HUES6 (cell line): ENCODE results near the gene PRKCB.

Source experiments
- H3K27ac ChIP-seq: 2 replicates; pipeline ENCODE4 v1.7.0; 2013; ENCODE audit warnings: low read depth, mild to moderate bottlenecking, low read length, inconsistent platforms
- H3K27me3 ChIP-seq: 2 replicates; pipeline ENCODE4 v1.6.1; 2013; ENCODE audit warnings: low read length; ENCODE audit not compliant: control insufficient read depth, insufficient read depth
- H3K36me3 ChIP-seq: 2 replicates; pipeline ENCODE4 v1.6.1; 2013; ENCODE audit warnings: low read length; ENCODE audit not compliant: control insufficient read depth, insufficient read depth
- H3K4me1 ChIP-seq: 2 replicates; pipeline ENCODE4 v1.6.1; 2013; ENCODE audit warnings: low read length; ENCODE audit not compliant: control insufficient read depth, insufficient read depth
- H3K4me3 ChIP-seq: 2 replicates; pipeline ENCODE4 v1.5.1; 2013; ENCODE audit warnings: low read depth, low read length
- H3K9ac ChIP-seq: one replicate; pipeline ENCODE4 v1.6.1; 2013; ENCODE audit warnings: mild to moderate bottlenecking, low read length
- H3K9me3 ChIP-seq: 2 replicates; pipeline ENCODE4 v1.6.1; 2013; ENCODE audit warnings: low read depth, low read length; ENCODE audit not compliant: control insufficient read depth, insufficient read depth

The PRKCB gene

DNA sequence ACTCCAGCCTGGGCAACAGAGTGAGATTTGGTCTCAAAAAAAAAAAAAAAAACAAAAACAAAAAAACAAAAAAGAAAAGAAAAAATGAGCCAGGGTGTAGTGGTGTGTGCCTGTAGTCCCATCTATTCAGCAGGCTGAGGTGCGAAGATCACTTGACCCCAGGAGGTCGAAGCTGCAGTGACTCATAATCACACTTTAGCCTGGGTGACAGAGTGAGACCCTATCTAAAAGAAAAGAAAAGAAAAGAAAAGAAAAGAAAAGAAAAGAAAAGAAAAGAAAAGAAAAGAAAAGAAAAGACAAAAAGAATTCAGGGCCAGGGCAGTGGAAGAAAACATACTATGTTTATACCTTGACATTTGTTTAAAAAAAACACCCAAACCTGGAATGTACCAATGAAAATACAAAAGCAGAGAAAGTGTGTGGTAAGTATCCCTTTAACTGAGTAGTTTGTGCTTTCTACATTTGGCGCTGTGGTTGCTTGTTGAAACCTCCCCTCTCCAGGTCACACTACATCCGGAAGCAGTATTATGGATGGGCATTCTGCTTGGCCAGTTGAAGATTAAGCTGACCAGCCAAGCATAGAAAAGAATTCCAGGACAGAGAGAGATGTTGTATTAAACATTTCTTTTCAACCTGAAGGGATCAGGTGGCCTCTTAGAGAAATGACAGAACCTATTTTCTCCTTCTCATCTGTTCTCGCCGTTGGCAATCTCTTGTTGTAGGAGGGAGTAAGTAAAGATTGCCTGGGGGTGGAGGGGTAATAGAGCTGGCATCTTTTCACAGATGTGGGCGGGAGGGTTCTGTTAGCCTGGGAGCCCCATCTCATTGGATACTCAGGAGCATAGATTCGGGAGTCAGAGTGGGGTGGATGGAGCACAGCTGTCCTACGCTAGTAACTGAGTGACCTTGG lies 12.1 kb upstream of the PRKCB start:
- Histone ChIP-seq H3K27ac (no peak overlapping the region), H3K9ac (no peak overlapping the region), H3K4me3 (no peak overlapping the region), H3K27me3 (peaks cover 27% of the 10 kb centered on the region), H3K36me3 (no peaks in the 10 kb centered on the region), H3K4me1 (no peaks in the 10 kb centered on the region), H3K9me3 (no peaks in the 10 kb centered on the region)

DNA sequence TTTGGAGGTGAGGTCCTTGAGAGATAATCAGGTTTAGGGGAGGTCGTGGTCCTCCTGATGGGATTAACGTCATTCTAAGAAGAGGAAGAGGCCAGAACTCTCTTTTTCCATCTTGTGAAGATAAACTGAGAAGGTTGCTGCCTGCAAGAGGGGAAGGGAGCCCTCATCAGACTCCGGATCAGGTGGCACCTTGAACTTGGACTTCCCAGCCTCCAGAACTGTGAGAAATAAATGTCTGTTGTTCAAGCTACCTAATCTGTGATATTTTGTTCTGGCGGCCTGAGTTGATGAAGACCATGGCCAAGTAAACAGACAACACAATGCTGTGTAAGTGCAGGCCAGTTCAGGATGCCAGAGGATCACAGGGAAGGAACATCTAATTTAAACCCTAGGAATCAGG lies 10.9 kb upstream of the PRKCB start:
- Histone ChIP-seq H3K4me1 (no peaks in the 10 kb centered on the region), H3K9ac (no peak overlapping the region), H3K36me3 (no peaks in the 10 kb centered on the region), H3K4me3 (no peak overlapping the region), H3K9me3 (peaks cover 4% of the 10 kb centered on the region; the same call in 1 of the 2 replicates), H3K27ac (no peak overlapping the region), H3K27me3 (peaks cover 23% of the 10 kb centered on the region)

GRCh38 chr16:23826528-23827045 lies 9.2 kb upstream of the PRKCB start:
- H3K4me3 ChIP-seq: no peak overlapping the region
- H3K27me3 ChIP-seq: peaks cover 32% of the 10 kb centered on the region
- peaks cover 9% of the 10 kb centered on the region for H3K9me3 ChIP-seq
- H3K27ac ChIP-seq: no peak overlapping the region
- H3K9ac ChIP-seq: no peak overlapping the region
- H3K4me1 ChIP-seq: no peaks in the 10 kb centered on the region
- H3K36me3 ChIP-seq: no peaks in the 10 kb centered on the region

GRCh38 chr16:23827057-23827456 lies 8.7 kb upstream of the PRKCB start:
- H3K27me3 ChIP-seq: peaks cover 33% of the 10 kb centered on the region
- no peaks in the 10 kb centered on the region for H3K36me3 ChIP-seq
- no peaks in the 10 kb centered on the region for H3K4me1 ChIP-seq
- H3K9me3 ChIP-seq: peaks cover 9% of the 10 kb centered on the region
- no peak overlapping the region for H3K9ac ChIP-seq
- H3K4me3 ChIP-seq: no peak overlapping the region
- H3K27ac ChIP-seq: no peak overlapping the region

- Histone ChIP-seq H3K9ac (no peak overlapping the region), H3K9me3 (peaks cover 9% of the 10 kb centered on the region), H3K27me3 (peaks cover 50% of the 10 kb centered on the region), H3K27ac (no peak overlapping the region), H3K4me3 (no peak overlapping the region), H3K36me3 (no peaks in the 10 kb centered on the region), H3K4me1 (no peaks in the 10 kb centered on the region)
Measured at GRCh38 chr16:23829454-23829853, 6.3 kb upstream of the PRKCB start.

- H3K9me3 ChIP-seq: peaks cover 9% of the 10 kb centered on the region
- no peak overlapping the region for H3K4me3 ChIP-seq
- H3K36me3 ChIP-seq: no peaks in the 10 kb centered on the region
- H3K27me3 ChIP-seq: peaks cover 58% of the 10 kb centered on the region
- H3K9ac ChIP-seq: no peak overlapping the region
- H3K27ac ChIP-seq: no peak overlapping the region
- H3K4me1 ChIP-seq: no peaks in the 10 kb centered on the region
Measured at GRCh38 chr16:23830276-23830675, 5.5 kb upstream of the PRKCB start.

GRCh38 chr16:23832882-23833281 lies 2.9 kb upstream of the PRKCB start:
- Histone ChIP-seq H3K9me3 (peaks cover 9% of the 10 kb centered on the region), H3K4me3 (no peak overlapping the region), H3K4me1 (peaks cover 4% of the 10 kb centered on the region; the same call in 1 of the 2 replicates), H3K27ac (no peak overlapping the region), H3K27me3 (peaks cover 72% of the 10 kb centered on the region), H3K36me3 (no peaks in the 10 kb centered on the region), H3K9ac (no peak overlapping the region)

GRCh38 chr16:23833504-23833903 lies 2.3 kb upstream of the PRKCB start:
- Histone ChIP-seq H3K4me3 (no peak overlapping the region), H3K9me3 (peaks cover 9% of the 10 kb centered on the region), H3K27me3 (peaks cover 78% of the 10 kb centered on the region), H3K4me1 (peaks cover 4% of the 10 kb centered on the region; the same call in 1 of the 2 replicates), H3K9ac (no peak overlapping the region), H3K27ac (no peak overlapping the region), H3K36me3 (no peaks in the 10 kb centered on the region)

- Histone ChIP-seq H3K27me3 (peaks cover 84% of the 10 kb centered on the region), H3K27ac (no peak overlapping the region), H3K9me3 (peaks cover 9% of the 10 kb centered on the region), H3K36me3 (no peaks in the 10 kb centered on the region), H3K9ac (no peak overlapping the region), H3K4me3 (no peak overlapping the region), H3K4me1 (peaks cover 4% of the 10 kb centered on the region; the same call in 1 of the 2 replicates)
Measured at GRCh38 chr16:23833960-23834685, 1.7 kb upstream of the PRKCB start.

DNA sequence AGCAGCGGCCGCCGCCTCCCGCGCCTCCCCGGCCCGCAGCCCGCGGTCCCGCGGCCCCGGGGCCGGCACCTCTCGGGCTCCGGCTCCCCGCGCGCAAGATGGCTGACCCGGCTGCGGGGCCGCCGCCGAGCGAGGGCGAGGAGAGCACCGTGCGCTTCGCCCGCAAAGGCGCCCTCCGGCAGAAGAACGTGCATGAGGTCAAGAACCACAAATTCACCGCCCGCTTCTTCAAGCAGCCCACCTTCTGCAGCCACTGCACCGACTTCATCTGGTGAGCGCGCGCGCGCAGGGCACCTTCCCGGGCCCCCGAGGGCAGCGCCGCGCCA lies 258 bp downstream of the PRKCB start:
- H3K27me3 ChIP-seq: peaks cover 95% of the 10 kb centered on the region
- H3K4me3 ChIP-seq: peak overlapping the region; percentile 65
- H3K9ac ChIP-seq: no peak overlapping the region
- no peak overlapping the region for H3K27ac ChIP-seq
- H3K4me1 ChIP-seq: peaks cover 8% of the 10 kb centered on the region; the same call in 1 of the 2 replicates
- H3K9me3 ChIP-seq: no peaks in the 10 kb centered on the region
- no peaks in the 10 kb centered on the region for H3K36me3 ChIP-seq
